GM19239 (cell line): ENCODE results near the gene CMC1.
A peak's percentile ranks its signal among the peaks of the same experiment; 100 is the strongest.

Experiments
- DNase-seq: peaks from one replicate; pipeline ENCODE4 v3.0.0; 2011; ENCODE audit warnings: low spot score; ENCODE audit not compliant: insufficient read length
- FAIRE-seq: peaks from 2 replicates; lab custom pipeline; 2011; peaks lifted over from hg19 to GRCh38; lab: Jason Lieb, UNC

Gene CMC1

GRCh38 chr3:28348265-28348628, 106.8 kb downstream of the CMC1 start:
- DNase-seq (no peak), FAIRE-seq (no peak)

- FAIRE-seq (peak; percentile 98), DNase-seq (peak; percentile 37)
Measured at GRCh38 chr3:28348629-28349468, 107.4 kb downstream of the CMC1 start, which contains the start of the genes AZI2 and ZCWPW2. Gene AZI2 (minus strand): TSS chr3:28348824. CDS start chr3:28340617, 8,207 bp downstream. Gene ZCWPW2 (plus strand): TSS chr3:28348721. CDS start chr3:28413069, 64,348 bp downstream.

GRCh38 chr3:28349469-28350000, 108.1 kb downstream of the CMC1 start:
- FAIRE-seq: peak; percentile 40
- DNase-seq: no peak
